HepG2 (cell line): ENCODE measurements around the gene RNF4. TPM values are rescaled to one million over a fixed set of nuclear protein-coding genes. Genes with fewer than 3 reads are reported as not detected.
A peak's percentile ranks its signal among the peaks of the same experiment; 100 is the strongest.

Source experiments
- ATAC-seq: fragments of 200-7000 bp; cut with Tn5 transposase; 3 replicates; pipeline ENCODE4 v1.9.1; 2020; ENCODE audit warnings: mild to moderate bottlenecking, moderate library complexity
- BruUV-seq: library from RNA; stranded (reverse); fragments of 400-500 nt; replicated peaks from 2 replicates; lab custom pipeline; 2021; lab: Mats Ljungman, UMichigan
- CTCF ChIA-PET: fragments of 300-600 bp; formaldehyde crosslinking; extraction: SDS; loops from one replicate; lab custom pipeline; 2021; ENCODE audit warnings: low total read pairs, inconsistent platforms, low intra/inter-chr PET ratio; lab: Yijun Ruan, JAX
- POLR2A ChIA-PET: fragments of 350-600 bp; sonication (Branson Sonifier 250); formaldehyde crosslinking; loops from one replicate; lab custom pipeline; 2020; ENCODE audit warnings: antibody characterized with exemption, inconsistent platforms; lab: Yijun Ruan, JAX
- DNase-seq: peaks from one replicate; pipeline ENCODE4 v3.0.0-alpha.2; 2015; ENCODE audit warnings: low spot score
- FAIRE-seq: peaks from 3 replicates; lab custom pipeline; 2011; peaks lifted over from hg19 to GRCh38; lab: Jason Lieb, UNC
- H2AFZ ChIP-seq: one replicate; pipeline ENCODE4 v1.6.1; 2011; ENCODE audit warnings: low read length, inconsistent platforms
- H3K27ac ChIP-seq: fragments of 300-600 bp; 3 replicates; pipeline ENCODE4 v1.8.0; 2011; ENCODE audit warnings: mixed run types, mild to moderate bottlenecking, mixed read lengths, low read length, inconsistent platforms; ENCODE audit not compliant: insufficient read depth; ENCODE audit errors: extremely low read length
- H3K27me3 ChIP-seq, 2 experiments: fragments of 200-600 bp in 1 of 2; 2 replicates in 1 of 2; 3 replicates in 1 of 2; pipeline versions ENCODE4 v1.6.0 to v1.8.0; 2011; ENCODE audit warnings: low read length in 2 of 2, mild to moderate bottlenecking in 2 of 2, moderate library complexity in 2 of 2, inconsistent platforms in 1 of 2; ENCODE audit not compliant: insufficient read depth in 2 of 2, control insufficient read depth in 1 of 2
- H3K36me3 ChIP-seq, 2 experiments: fragments of 200-600 bp in 1 of 2; replicated peaks in 1 of 2; 2 replicates in 1 of 2; 3 replicates in 1 of 2; pipeline versions ENCODE4 v1.5.1 to v1.8.0; 2011; ENCODE audit warnings: low read length in 2 of 2, inconsistent platforms in 1 of 2; ENCODE audit not compliant: insufficient read depth in 2 of 2, control insufficient read depth in 1 of 2
- H3K4me1 ChIP-seq: 2 replicates; pipeline ENCODE4 v1.5.1; 2012; ENCODE audit warnings: low read length, inconsistent platforms; ENCODE audit not compliant: insufficient read depth
- H3K4me2 ChIP-seq: 2 replicates; pipeline ENCODE4 v1.6.0; 2011; ENCODE audit warnings: low read depth, low read length, inconsistent platforms
- H3K4me3 ChIP-seq, 3 experiments: fragments of 200-600 bp in 1 of 3; sonication (generic), shearing (Covaris generic) in 1 of 3; replicated peaks in 1 of 3; 2 replicates each; pipeline ENCODE4 v1.5.1; 2011 to 2016; ENCODE audit warnings: low read length in 3 of 3, inconsistent platforms in 2 of 3, low read depth in 2 of 3, mild to moderate bottlenecking in 2 of 3, control low read depth in 1 of 3, mixed read lengths in 1 of 3; ENCODE audit not compliant: insufficient read depth in 1 of 3
- H3K79me2 ChIP-seq: one replicate; pipeline ENCODE4 v1.6.1; 2011; ENCODE audit warnings: low read length, inconsistent platforms; ENCODE audit not compliant: insufficient read depth
- H3K9ac ChIP-seq: 2 replicates; pipeline ENCODE4 v1.6.0; 2011; ENCODE audit warnings: mild to moderate bottlenecking, low read depth, low read length, inconsistent platforms; ENCODE audit not compliant: insufficient read depth
- H3K9me3 ChIP-seq: 2 replicates; pipeline ENCODE4 v1.5.1; 2012; ENCODE audit warnings: mild to moderate bottlenecking, low read length
- H4K20me1 ChIP-seq: 2 replicates; pipeline ENCODE4 v1.6.0; 2011; ENCODE audit warnings: inconsistent platforms, mild to moderate bottlenecking, low read length, moderate library complexity; ENCODE audit not compliant: insufficient read depth
- ELF3 ChIP-seq: IDR thresholded peaks from 2 replicates; pipeline ENCODE4 v1.6.1; 2016; ENCODE audit warnings: missing genetic modification reagents, missing compliant biosample characterization
- HMGXB4 ChIP-seq, 2 experiments: sonication (generic) in 1 of 2; formaldehyde crosslinking in 1 of 2; IDR thresholded peaks; 2 replicates each; pipeline versions ENCODE4 v1.4.0 to v1.6.1; 2018 to 2020; ENCODE audit warnings: missing genetic modification reagents in 2 of 2, borderline replicate concordance in 1 of 2, low read depth in 1 of 2, mild to moderate bottlenecking in 1 of 2, missing biosample characterization in 1 of 2
- SRY ChIP-seq: sonication (generic); formaldehyde crosslinking; IDR thresholded peaks from 2 replicates; pipeline ENCODE4 v1.8.0; 2022; ENCODE audit warnings: mild to moderate bottlenecking, missing genetic modification reagents
- STAG1 ChIP-seq: sonication (generic); formaldehyde crosslinking; IDR thresholded peaks from 2 replicates; pipeline ENCODE4 v1.4.0; 2020; ENCODE audit warnings: missing genetic modification reagents
- WGBS: methylation state at CpG from one replicate; pipeline ENCODE4 v1.1.6; 2017; ENCODE audit warnings: low lambda C conversion rate; 5-methylcytosine and 5-hydroxymethylcytosine counted together
- in situ Hi-C: cut with HindIII; loops from 2 replicates; pipeline ENCODE4 v1.10.0; 2017; ENCODE audit warnings: low pct_unique_long_range_greater_than_20kb; ENCODE audit not compliant: extremely low pct_ligation_motif_present
- intact Hi-C: fragments of 100-400 bp; cut with micrococcal nuclease; formaldehyde crosslinking; loops from one replicate; pipeline ENCODE4 v1.10.0; 2022; ENCODE audit not compliant: unreplicated experiment
- polyA plus RNA-seq, 8 experiments: library from polyadenylated mRNA; depleted of rRNA in 3 of 8; stranded (reverse) in 7 of 8; unstranded in 1 of 8; fragments of >200 nt; fragmentation: Illumina TruSeq in 4 of 8; extraction: Trizol in 4 of 8; gene quantifications; 2 replicates each; pipeline versions ENCODE4 v1.2.1 to v1.2.3, GENCODE V29; 2011 to 2016; ENCODE audit warnings: low read depth in 4 of 8, missing spikeins in 1 of 8, mixed read lengths in 1 of 8; ENCODE audit not compliant: insufficient read depth in 1 of 8
- total RNA-seq, 5 experiments: library from RNA; depleted of rRNA; stranded (reverse); fragments of >200 nt; fragmentation: Illumina TruSeq; extraction: Trizol; gene quantifications; 2 replicates each; pipeline ENCODE4 v1.2.3, GENCODE V29; 2016; ENCODE audit warnings: low read depth in 1 of 5
- TF ChIP-seq, protein P1 (sequence below): sonication (generic); formaldehyde crosslinking; IDR thresholded peaks from 2 replicates; pipeline ENCODE4 v1.5.0; 2020; ENCODE audit warnings: mild to moderate bottlenecking, missing genetic modification reagents, moderate library complexity
- TF ChIP-seq, protein P2 (sequence below): sonication (generic); formaldehyde crosslinking; IDR thresholded peaks from 2 replicates; pipeline ENCODE4 v1.4.0; 2020; ENCODE audit warnings: mild to moderate bottlenecking, missing genetic modification reagents
- TF ChIP-seq, protein P3 (sequence below): sonication (generic); formaldehyde crosslinking; IDR thresholded peaks from 2 replicates; pipeline ENCODE4 v1.4.0; 2020; ENCODE audit warnings: mild to moderate bottlenecking, missing genetic modification reagents

RNF4 gene
- total and polyA plus RNA-seq, 2 of the 13 experiments (the other 11 are each of a cell fraction or from before 2014, with no cell fraction given): 38.1 to 45.1 TPM

- intact Hi-C loops: no loop called here
- POLR2A ChIA-PET: no interaction called here
Measured at GRCh38 chr4:2434420-2434819, 34.5 kb upstream of the RNF4 start.

DNA sequence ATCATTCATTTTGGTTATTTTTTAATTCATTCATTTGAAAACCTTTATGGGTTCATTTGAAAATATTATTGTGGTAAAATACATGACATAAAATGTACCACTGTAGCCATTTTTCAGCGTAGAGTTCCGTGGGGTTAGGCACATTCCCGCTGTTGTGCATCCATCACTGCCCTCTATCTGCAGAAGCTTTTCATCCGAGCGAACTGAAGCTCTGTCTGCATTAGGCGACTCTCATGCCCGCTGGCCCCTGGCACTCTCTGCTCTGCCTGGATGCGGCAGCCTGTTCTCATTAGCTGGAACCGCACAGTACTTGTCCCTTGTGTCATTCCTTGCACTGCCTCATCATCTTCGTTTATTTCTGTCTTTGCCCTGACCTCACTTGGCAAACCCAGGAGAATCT, 32.6 kb upstream of the RNF4 start:
- in situ Hi-C loops (no loop called here), intact Hi-C loops (no loop called here)
- BruUV-seq: no TSS peak
- Histone ChIP-seq H2AFZ (no peak overlapping the region), H3K4me2 (no peak overlapping the region), H3K9ac (no peak overlapping the region), H3K27ac (no peak overlapping the region), H3K79me2 (no peaks in the 10 kb centered on the region), H3K27me3 (peaks cover 9 to 53% of the 10 kb centered on the region in 2 experiments; a peak in 4 of 5 replicates), H4K20me1 (no peaks in the 10 kb centered on the region), H3K4me1 (peaks cover 24% of the 10 kb centered on the region), H3K4me3 (no peak overlapping the region), H3K9me3 (no peaks in the 10 kb centered on the region), H3K36me3 (no peaks in the 10 kb centered on the region)
- WGBS: 29% methylated on average over 10 of the region's 10 CpGs
- FAIRE-seq (peak; percentile 37), DNase-seq (no peak), ATAC-seq (peak; percentile 58)
- TF ChIP-seq STAG1 (CRISPR knock-in tag) (peak; percentile 40; the same call in 1 of the 2 replicates), HMGXB4 (CRISPR knock-in tag; IDR thresholded peaks at IDR 0.05; ENCODE audit: borderline replicate concordance in 1 of 2, low read depth in 1 of 2) (no peak)
- TF ChIP-seq, protein P1, sequence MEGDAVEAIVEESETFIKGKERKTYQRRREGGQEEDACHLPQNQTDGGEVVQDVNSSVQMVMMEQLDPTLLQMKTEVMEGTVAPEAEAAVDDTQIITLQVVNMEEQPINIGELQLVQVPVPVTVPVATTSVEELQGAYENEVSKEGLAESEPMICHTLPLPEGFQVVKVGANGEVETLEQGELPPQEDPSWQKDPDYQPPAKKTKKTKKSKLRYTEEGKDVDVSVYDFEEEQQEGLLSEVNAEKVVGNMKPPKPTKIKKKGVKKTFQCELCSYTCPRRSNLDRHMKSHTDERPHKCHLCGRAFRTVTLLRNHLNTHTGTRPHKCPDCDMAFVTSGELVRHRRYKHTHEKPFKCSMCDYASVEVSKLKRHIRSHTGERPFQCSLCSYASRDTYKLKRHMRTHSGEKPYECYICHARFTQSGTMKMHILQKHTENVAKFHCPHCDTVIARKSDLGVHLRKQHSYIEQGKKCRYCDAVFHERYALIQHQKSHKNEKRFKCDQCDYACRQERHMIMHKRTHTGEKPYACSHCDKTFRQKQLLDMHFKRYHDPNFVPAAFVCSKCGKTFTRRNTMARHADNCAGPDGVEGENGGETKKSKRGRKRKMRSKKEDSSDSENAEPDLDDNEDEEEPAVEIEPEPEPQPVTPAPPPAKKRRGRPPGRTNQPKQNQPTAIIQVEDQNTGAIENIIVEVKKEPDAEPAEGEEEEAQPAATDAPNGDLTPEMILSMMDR: peak; percentile 49
- CTCF ChIA-PET: no interaction called here
- POLR2A ChIA-PET: no interaction called here

More at GRCh38 chr4:2434420-2434819, 34.5 kb upstream of the RNF4 start:
- DNase-seq (no peak), ATAC-seq (no peak; the same call in 2 of the 3 replicates), FAIRE-seq (no peak)
- Histone ChIP-seq H3K4me2 (no peak overlapping the region), H3K4me1 (peaks cover 29% of the 10 kb centered on the region), H4K20me1 (no peaks in the 10 kb centered on the region), H3K9me3 (no peaks in the 10 kb centered on the region), H3K27me3 (peaks cover 9 to 53% of the 10 kb centered on the region in 2 experiments; a peak in 4 of 5 replicates), H3K4me3 (no peak overlapping the region), H3K9ac (no peak overlapping the region), H3K27ac (no peak overlapping the region), H3K36me3 (no peaks in the 10 kb centered on the region), H3K79me2 (no peaks in the 10 kb centered on the region), H2AFZ (no peak overlapping the region)
- 71% methylated on average over 4 of the region's 9 CpGs for WGBS
- BruUV-seq: no TSS peak
- TF ChIP-seq, protein P2, sequence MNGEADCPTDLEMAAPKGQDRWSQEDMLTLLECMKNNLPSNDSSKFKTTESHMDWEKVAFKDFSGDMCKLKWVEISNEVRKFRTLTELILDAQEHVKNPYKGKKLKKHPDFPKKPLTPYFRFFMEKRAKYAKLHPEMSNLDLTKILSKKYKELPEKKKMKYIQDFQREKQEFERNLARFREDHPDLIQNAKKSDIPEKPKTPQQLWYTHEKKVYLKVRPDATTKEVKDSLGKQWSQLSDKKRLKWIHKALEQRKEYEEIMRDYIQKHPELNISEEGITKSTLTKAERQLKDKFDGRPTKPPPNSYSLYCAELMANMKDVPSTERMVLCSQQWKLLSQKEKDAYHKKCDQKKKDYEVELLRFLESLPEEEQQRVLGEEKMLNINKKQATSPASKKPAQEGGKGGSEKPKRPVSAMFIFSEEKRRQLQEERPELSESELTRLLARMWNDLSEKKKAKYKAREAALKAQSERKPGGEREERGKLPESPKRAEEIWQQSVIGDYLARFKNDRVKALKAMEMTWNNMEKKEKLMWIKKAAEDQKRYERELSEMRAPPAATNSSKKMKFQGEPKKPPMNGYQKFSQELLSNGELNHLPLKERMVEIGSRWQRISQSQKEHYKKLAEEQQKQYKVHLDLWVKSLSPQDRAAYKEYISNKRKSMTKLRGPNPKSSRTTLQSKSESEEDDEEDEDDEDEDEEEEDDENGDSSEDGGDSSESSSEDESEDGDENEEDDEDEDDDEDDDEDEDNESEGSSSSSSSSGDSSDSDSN: no peak
- TF ChIP-seq ELF3 (no peak), SRY (CRISPR knock-in tag) (no peak)
- TF ChIP-seq, protein P3, sequence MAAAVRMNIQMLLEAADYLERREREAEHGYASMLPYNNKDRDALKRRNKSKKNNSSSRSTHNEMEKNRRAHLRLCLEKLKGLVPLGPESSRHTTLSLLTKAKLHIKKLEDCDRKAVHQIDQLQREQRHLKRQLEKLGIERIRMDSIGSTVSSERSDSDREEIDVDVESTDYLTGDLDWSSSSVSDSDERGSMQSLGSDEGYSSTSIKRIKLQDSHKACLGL: no peak
- CTCF ChIA-PET: no interaction called here
- in situ Hi-C loops: no loop called here
